Measurements from ENCODE around the gene LIPH. TPM values are rescaled to one million over a fixed set of nuclear protein-coding genes. Genes with fewer than 3 reads are reported as not detected.

LIPH gene
- total RNA-seq: 1.9 TPM

GRCh38 chr3:185552358-185552877 lies at the start of gene LIPH:
Gene LIPH, minus strand, starts transcription at chr3:185552588. Its CDS starts 117 bp downstream, at chr3:185552471.

GRCh38 chr3:185585859-185586685 lies 33.7 kb upstream of the LIPH start, which contains the start of gene SENP2:
Gene SENP2, plus strand, starts transcription at chr3:185586295. Its CDS starts 119 bp downstream, at chr3:185586414.

GRCh38 chr3:185498503-185499396 lies 53.6 kb downstream of the LIPH start, which contains the start of gene TMEM41A:
Gene TMEM41A, minus strand, starts transcription at chr3:185499035. Its CDS starts 74 bp downstream, at chr3:185498961.

Other genes with a start within 250 kb of the LIPH start
- gene MAP3K13, start 189.5 kb downstream of the LIPH start, total RNA-seq: 43.4 TPM
- 23.1 TPM for gene TMEM41A, start 53.6 kb downstream of the LIPH start, total RNA-seq
- 26.2 TPM for gene SENP2, start 33.7 kb upstream of the LIPH start, total RNA-seq

Measured in metanephros (tissue), 1 donor.